H1 (cell line): ENCODE results near the gene FRMPD4. TPM values are rescaled to one million over a fixed set of nuclear protein-coding genes. Genes with fewer than 3 reads are reported as not detected.

Experiments used
- ATF3 ChIP-seq: IDR thresholded peaks from 2 replicates; pipeline ENCODE4 v1.6.1; 2011; ENCODE audit warnings: low read depth, mild to moderate bottlenecking, low read length; ENCODE audit not compliant: insufficient read depth
- CHD1 ChIP-seq: IDR thresholded peaks from 2 replicates; pipeline ENCODE4 v1.6.1; 2012; ENCODE audit warnings: low read depth, low read length, improper control_type of control experiment
- HDAC2 ChIP-seq, 2 experiments: fragments of 300-600 bp in 1 of 2; sonication (generic) in 1 of 2; IDR thresholded peaks; 2 replicates each; pipeline ENCODE4 v1.6.1; 2011 to 2012; ENCODE audit warnings: low read depth in 2 of 2, low read length in 2 of 2, mild to moderate bottlenecking in 2 of 2, moderate library complexity in 2 of 2, borderline replicate concordance in 1 of 2, inconsistent platforms in 1 of 2
- NANOG ChIP-seq: IDR thresholded peaks from 2 replicates; pipeline ENCODE4 v1.6.1; 2011; ENCODE audit warnings: low read length, low read depth, mild to moderate bottlenecking, inconsistent platforms; ENCODE audit not compliant: insufficient read depth, poor library complexity, severe bottlenecking
- USF2 ChIP-seq: IDR thresholded peaks from 2 replicates; pipeline ENCODE4 v1.6.1; 2011; ENCODE audit warnings: low read length, improper control_type of control experiment
- ZNF274 ChIP-seq: IDR thresholded peaks from 2 replicates; pipeline ENCODE4 v1.7.0; 2012; ENCODE audit warnings: low read length, borderline replicate concordance; ENCODE audit errors: extremely low read depth
- polyA plus RNA-seq, 7 experiments: library from polyadenylated mRNA; depleted of rRNA in 3 of 7; stranded (reverse) in 5 of 7; unstranded in 2 of 7; fragments of >200 nt in 5 of 7; fragments of 200-250 nt in 2 of 7; gene quantifications; 1 replicate in 5 of 7; 2 replicates in 1 of 7; 4 replicates in 1 of 7; pipeline versions ENCODE4 v1.2.1 to v1.2.3, GENCODE V29; 2011 to 2013; ENCODE audit warnings: missing spikeins in 2 of 7, mixed read lengths in 2 of 7
- total RNA-seq: library from RNA; stranded (reverse); fragmentation: NEBNext Ultra II Directional; extraction: Animal tissue kit (Norgen Biotek cat#: 25700); gene quantifications from 2 replicates; pipeline ENCODE4 v1.2.1, GENCODE V29; 2021

FRMPD4 gene
- total and polyA plus RNA-seq, 2 of the 8 experiments (the other 6 are each of a cell fraction or from before 2014, with no cell fraction given) = 0.02 to 0.37 TPM

- no peak for TF ChIP-seq ATF3
- TF ChIP-seq CHD1 = no peak
- TF ChIP-seq USF2 = no peak
- TF ChIP-seq NANOG = no peak
- TF ChIP-seq ZNF274 = no peak
- TF ChIP-seq HDAC2 (IDR thresholded peaks at IDR 0.05; ENCODE audit: borderline replicate concordance in 1 of 2, low read depth in 2 of 2, low read length in 2 of 2) = no peak
Observed at GRCh38 chrX:12360986-12361598, 222.8 kb downstream of the FRMPD4 start (continued).
